COLO829 (cell line): ENCODE data around the gene GPN3.
A peak's percentile ranks its signal among the peaks of the same experiment; 100 is the strongest.
"Not testable (repeated sequence)": the region's sequence is repeated elsewhere in the genome, so short reads cannot be mapped to it uniquely, and the experiment has no call there.

Source experiments
- DNase-seq: peaks from one replicate; pipeline ENCODE4 v3.0.0; 2012; ENCODE audit warnings: low spot score

GPN3 gene

GRCh38 chr12:110468214-110469048, at the start of gene GPN3, which contains the start of gene FAM216A:
Gene GPN3, minus strand, starts transcription at chr12:110468257. Its CDS starts 54 bp downstream, at chr12:110468203.
Gene FAM216A, plus strand, starts transcription at chr12:110468845. Its CDS starts 31 bp downstream, at chr12:110468876.
- DNase-seq = peak; percentile 96

- no peak for DNase-seq
Measured at GRCh38 chr12:110516995-110517394, 48.9 kb upstream of the GPN3 start.

GRCh38 chr12:110514363-110514762, 46.3 kb upstream of the GPN3 start:
- no peak for DNase-seq

GRCh38 chr12:110513842-110514241, 45.8 kb upstream of the GPN3 start:
- DNase-seq = no peak

GRCh38 chr12:110508071-110508586, 40.1 kb upstream of the GPN3 start:
- no peak for DNase-seq

GRCh38 chr12:110505332-110505731, 37.3 kb upstream of the GPN3 start:
- no peak for DNase-seq

- DNase-seq = no peak
Measured at GRCh38 chr12:110503432-110503831, 35.4 kb upstream of the GPN3 start.

GRCh38 chr12:110501752-110502738, 34.0 kb upstream of the GPN3 start, which contains the start of the genes RAD9B and VPS29:
Gene RAD9B, plus strand, starts transcription at chr12:110502331. Its CDS starts 7 bp downstream, at chr12:110502338.
Gene VPS29, minus strand, starts transcription at chr12:110502111. Its CDS starts 60 bp downstream, at chr12:110502051.
- peak; percentile 96 for DNase-seq

- DNase-seq = peak; percentile 35
Measured at GRCh38 chr12:110501399-110501751, 33.3 kb upstream of the GPN3 start.

- DNase-seq = no peak
Measured at GRCh38 chr12:110498984-110499706, 31.1 kb upstream of the GPN3 start.

GRCh38 chr12:110475426-110475825, 7.4 kb upstream of the GPN3 start:
- DNase-seq = no peak

GRCh38 chr12:110467847-110468213, 227 bp downstream of the GPN3 start:
- DNase-seq = no peak

- DNase-seq = no peak
Measured at GRCh38 chr12:110466791-110467190, 1.3 kb downstream of the GPN3 start.

GRCh38 chr12:110465765-110466164, 2.3 kb downstream of the GPN3 start:
- not testable (repeated sequence) for DNase-seq

GRCh38 chr12:110465024-110465423, 3.0 kb downstream of the GPN3 start:
- DNase-seq = no peak

GRCh38 chr12:110461189-110461588, 6.9 kb downstream of the GPN3 start:
- DNase-seq = not testable (repeated sequence)

- no peak for DNase-seq
Measured at GRCh38 chr12:110458756-110459155, 9.3 kb downstream of the GPN3 start.

- DNase-seq = no peak
Measured at GRCh38 chr12:110453569-110454296, 14.3 kb downstream of the GPN3 start.

- DNase-seq = no peak
Measured at GRCh38 chr12:110451263-110451662, 16.8 kb downstream of the GPN3 start.

GRCh38 chr12:110449799-110450497, 18.1 kb downstream of the GPN3 start, which contains the start of gene ARPC3:
Gene ARPC3, minus strand, starts transcription at chr12:110450337. Its CDS starts 77 bp downstream, at chr12:110450260.
- DNase-seq = peak; percentile 80
